SK-N-SH (cell line): Measurements from ENCODE around the gene LSP1.

Experiments used
- CTCF ChIP-seq: fragments of 200-600 bp; sonication (generic); IDR thresholded peaks from 2 replicates; pipeline ENCODE4 v1.6.1; 2017; ENCODE audit warnings: antibody characterized with exemption, mild to moderate bottlenecking, moderate library complexity
- EP300 ChIP-seq, 2 experiments: IDR thresholded peaks; 2 replicates each; pipeline versions ENCODE4 v1.4.0 to v1.6.1; 2012; ENCODE audit warnings: borderline replicate concordance in 1 of 2, low read depth in 1 of 2, low read length in 1 of 2
- FOSL2 ChIP-seq: IDR thresholded peaks from 2 replicates; pipeline ENCODE4 v1.4.0; 2012; ENCODE audit warnings: low read depth, mild to moderate bottlenecking, moderate library complexity, borderline replicate concordance
- RCOR1 ChIP-seq: fragments of 150-350 bp; IDR thresholded peaks from 2 replicates; pipeline ENCODE4 v1.6.1; 2017; ENCODE audit warnings: antibody characterized with exemption, low read length
- SIN3A ChIP-seq: IDR thresholded peaks from 2 replicates; pipeline ENCODE4 v1.6.1; 2012; ENCODE audit warnings: low read depth, mild to moderate bottlenecking, low read length, moderate library complexity, borderline replicate concordance
- USF1 ChIP-seq: IDR thresholded peaks from 2 replicates; pipeline ENCODE4 v1.4.0; 2012; ENCODE audit warnings: low read depth, borderline replicate concordance
- YY1 ChIP-seq: IDR thresholded peaks from 2 replicates; pipeline ENCODE4 v1.4.0; 2012; ENCODE audit warnings: low read depth, mild to moderate bottlenecking

- TF ChIP-seq CTCF (no peak), RCOR1 (no peak), USF1 (no peak), SIN3A (no peak), YY1 (no peak), EP300 (IDR thresholded peaks at IDR 0.05; ENCODE audit: borderline replicate concordance in 1 of 2, low read depth in 1 of 2, low read length in 1 of 2) (no peak), FOSL2 (no peak)
These were observed 15.3 kb downstream of the LSP1 start for GRCh38 chr11:1868056-1868635.
